PC-3 (cell line): ENCODE results near the gene HABP4.

Source experiments
- CTCF ChIP-seq: fragments of 300-600 bp; sonication (generic); conservative IDR thresholded peaks from 2 replicates; pipeline ENCODE4 v1.5.1; 2017; ENCODE audit warnings: antibody characterized with exemption, low read depth, mild to moderate bottlenecking, low read length
- EZH2 ChIP-seq: fragments of 300-600 bp; sonication (generic); IDR thresholded peaks from one replicate; pipeline ENCODE4 v1.6.1; 2017; ENCODE audit warnings: antibody characterized with exemption, mild to moderate bottlenecking, low read length; ENCODE audit not compliant: unreplicated experiment
- EZH2phosphoT487 ChIP-seq: fragments of 300-600 bp; sonication (generic); IDR thresholded peaks from 2 replicates; pipeline ENCODE4 v1.6.1; 2018; ENCODE audit warnings: mild to moderate bottlenecking, antibody characterized with exemption, low read length, borderline replicate concordance

- TF ChIP-seq CTCF (no peak), EZH2 (no peak), EZH2phosphoT487 (no peak)
Observed at GRCh38 chr9:96430377-96430776, 19.6 kb upstream of the HABP4 start.
